ENCODE data around the gene SLFN13.

DNA sequence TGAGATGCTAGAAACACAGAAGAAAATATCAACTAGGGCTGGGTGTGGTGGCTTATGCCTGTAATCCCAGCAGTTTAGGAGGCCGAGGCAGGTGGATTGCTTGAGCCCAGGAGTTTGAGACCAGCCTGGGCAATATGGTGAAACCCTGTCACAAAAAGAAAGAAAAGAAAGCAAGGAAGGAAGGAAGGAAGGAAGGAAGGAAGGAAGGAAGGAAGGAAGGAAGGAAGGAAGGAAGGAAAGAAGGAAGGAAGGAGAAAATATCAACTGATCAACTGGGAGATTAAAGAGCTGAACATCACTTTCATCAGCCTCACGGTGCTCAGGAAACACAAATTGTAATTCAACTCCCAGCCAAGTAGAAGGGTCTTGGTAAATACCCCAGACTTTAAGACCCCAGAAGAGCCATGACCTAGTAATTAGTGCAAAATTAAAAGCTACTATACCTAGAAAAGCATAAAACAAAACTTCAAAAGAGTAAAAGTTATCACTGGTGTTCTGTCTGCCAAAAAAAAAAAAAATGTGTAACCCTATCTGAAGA is 27.8 kb upstream of the SLFN13 start:
- TF ChIP-seq CTCF (IDR thresholded peaks at IDR 0.05), result no peak
- TF ChIP-seq POLR2A (IDR thresholded peaks at IDR 0.05), result no peak

All from body of pancreas (tissue), 4 donors.